AG04449 (cell line): ENCODE measurements around the gene MIS18A.

Experiments
- CTCF ChIA-PET: fragments of 350-600 bp; formaldehyde crosslinking; extraction: SDS; loops from one replicate; lab custom pipeline; 2021; ENCODE audit warnings: antibody characterized with exemption; lab: Yijun Ruan, JAX
- POLR2A ChIA-PET: fragments of 400-600, 350-600 bp; formaldehyde crosslinking; extraction: SDS; loops from one replicate; lab custom pipeline; 2020; ENCODE audit warnings: antibody characterized with exemption, inconsistent platforms; lab: Yijun Ruan, JAX
- DNase-seq: peaks from one replicate; pipeline ENCODE4 v3.0.0-alpha.2; 2010; ENCODE audit warnings: low read depth, low spot score
- H3K4me3 ChIP-seq: 2 replicates; pipeline ENCODE4 v1.5.1; 2011; ENCODE audit warnings: low read depth, mild to moderate bottlenecking, control low read depth, low read length
- TF ChIP-seq, protein P1 (sequence below): IDR thresholded peaks from one replicate; pipeline ENCODE4 v1.5.1; 2011; ENCODE audit warnings: mild to moderate bottlenecking, moderate library complexity, low read length, control low read depth, inconsistent platforms; ENCODE audit not compliant: insufficient read depth; ENCODE audit errors: missing control alignments

The MIS18A gene

DNA sequence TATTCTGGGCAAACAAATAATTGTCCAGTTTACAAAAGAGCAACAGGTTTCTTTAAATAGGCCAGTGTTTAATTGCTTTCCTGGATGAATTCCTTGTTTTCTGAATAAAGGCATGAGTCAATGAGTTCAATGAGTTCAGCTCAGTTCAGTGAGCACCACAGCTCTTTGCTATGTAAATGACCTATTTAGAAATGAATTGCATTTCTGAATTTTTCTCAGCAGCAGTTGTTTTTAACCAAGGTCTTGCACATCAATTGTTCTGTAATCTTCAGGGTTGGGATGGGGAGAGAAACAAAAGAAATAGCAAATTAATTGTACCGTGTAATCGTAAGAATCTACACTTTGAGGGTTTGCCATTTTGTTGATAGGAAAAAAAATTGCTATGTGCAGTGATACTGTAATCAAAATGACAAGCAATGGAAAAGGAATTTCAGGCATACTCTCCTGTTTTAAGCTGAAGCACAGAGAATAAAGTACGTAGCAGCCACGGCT lies 45.7 kb downstream of the MIS18A start:
- H3K4me3 ChIP-seq, result no peak overlapping the region
- no peak for DNase-seq
- ChIA-PET POLR2A (no interaction called here), CTCF (interaction anchor here (0.6 kb wide), 1 partner anchor 25 kb away, joined by 3 read pairs; no protein-coding TSS in a partner anchor)
- TF ChIP-seq, protein P1, sequence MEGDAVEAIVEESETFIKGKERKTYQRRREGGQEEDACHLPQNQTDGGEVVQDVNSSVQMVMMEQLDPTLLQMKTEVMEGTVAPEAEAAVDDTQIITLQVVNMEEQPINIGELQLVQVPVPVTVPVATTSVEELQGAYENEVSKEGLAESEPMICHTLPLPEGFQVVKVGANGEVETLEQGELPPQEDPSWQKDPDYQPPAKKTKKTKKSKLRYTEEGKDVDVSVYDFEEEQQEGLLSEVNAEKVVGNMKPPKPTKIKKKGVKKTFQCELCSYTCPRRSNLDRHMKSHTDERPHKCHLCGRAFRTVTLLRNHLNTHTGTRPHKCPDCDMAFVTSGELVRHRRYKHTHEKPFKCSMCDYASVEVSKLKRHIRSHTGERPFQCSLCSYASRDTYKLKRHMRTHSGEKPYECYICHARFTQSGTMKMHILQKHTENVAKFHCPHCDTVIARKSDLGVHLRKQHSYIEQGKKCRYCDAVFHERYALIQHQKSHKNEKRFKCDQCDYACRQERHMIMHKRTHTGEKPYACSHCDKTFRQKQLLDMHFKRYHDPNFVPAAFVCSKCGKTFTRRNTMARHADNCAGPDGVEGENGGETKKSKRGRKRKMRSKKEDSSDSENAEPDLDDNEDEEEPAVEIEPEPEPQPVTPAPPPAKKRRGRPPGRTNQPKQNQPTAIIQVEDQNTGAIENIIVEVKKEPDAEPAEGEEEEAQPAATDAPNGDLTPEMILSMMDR, result no peak

DNA sequence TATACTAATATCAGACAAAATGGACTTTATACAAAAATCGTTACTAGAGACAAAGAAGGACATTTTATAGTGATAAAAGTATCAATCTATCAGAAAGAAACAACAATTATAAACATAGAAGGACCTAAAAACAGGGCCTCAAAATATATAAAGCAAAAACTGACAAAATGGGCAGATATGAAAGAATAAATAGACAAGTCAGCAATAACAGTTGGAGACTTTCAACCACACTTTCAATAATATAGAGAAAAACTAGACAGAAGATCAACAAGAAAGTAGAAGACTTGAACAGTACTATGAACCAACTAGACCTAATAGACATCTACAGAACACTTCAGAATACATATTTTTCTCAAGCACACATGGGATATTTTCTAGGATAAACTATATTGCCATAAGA lies 52.4 kb downstream of the MIS18A start:
- CTCF ChIA-PET, result no interaction called here
- POLR2A ChIA-PET, result no interaction called here

More for the DNA sequence above, 52.4 kb downstream of the MIS18A start:
- no peak overlapping the region for H3K4me3 ChIP-seq
- TF ChIP-seq, protein P1, result no peak
- no peak for DNase-seq
